ENCODE data around the gene ALG12.

The ALG12 gene

GRCh38 chr22:49863931-49864330 is 54.3 kb downstream of the ALG12 start:
- Histone ChIP-seq H3K36me3 (peaks cover 33 to 97% (median 88%) of the 10 kb centered on the region in 11 experiments), H3K4me3 (no peak overlapping the region), H3K9me3 (replicated peaks in 1 of 11) (peaks cover 41 to 80% (median 75%) of the 10 kb centered on the region in 11 experiments), H3K27ac (no peak overlapping the region), H3K9ac (no peak overlapping the region), H3K4me1 (peaks cover 0 to 19% (median 4%) of the 10 kb centered on the region in 10 experiments; a peak in 11 of 20 replicates), H3K27me3 (no peaks in the 10 kb centered on the region), H4K20me1 (peaks cover 30 to 98% (median 77%) of the 10 kb centered on the region in 11 experiments; a peak in 21 of 22 replicates), H3K4me2 (no peak overlapping the region)
- no peak for TF ChIP-seq Cebpa-rat (IDR thresholded peaks at IDR 0.05)

GRCh38 chr22:49862496-49862776 is 55.8 kb downstream of the ALG12 start:
- Histone ChIP-seq H3K36me3 (peaks cover 27 to 97% (median 85%) of the 10 kb centered on the region in 11 experiments), H3K27me3 (no peaks in the 10 kb centered on the region), H3K9ac (peak overlapping the region in 1 of 11 experiments; percentile 45; a peak in 1 of 22 replicates), H3K27ac (peak overlapping the region in 1 of 11 experiments; percentile 14; a peak in 1 of 22 replicates), H3K4me1 (peaks cover 11 to 21% (median 16%) of the 10 kb centered on the region in 10 experiments; a peak in 18 of 20 replicates), H4K20me1 (peaks cover 45 to 98% (median 89%) of the 10 kb centered on the region in 11 experiments; a peak in 21 of 22 replicates), H3K4me3 (no peak overlapping the region), H3K9me3 (replicated peaks in 1 of 11) (peaks cover 26 to 65% (median 61%) of the 10 kb centered on the region in 11 experiments), H3K4me2 (peak overlapping the region in 3 of 11 experiments; percentile 1 to 71 (median 25); a peak in 3 of 22 replicates)
- no peak for TF ChIP-seq Cebpa-rat (IDR thresholded peaks at IDR 0.05)

- Histone ChIP-seq H3K36me3 (peaks cover 21 to 97% (median 85%) of the 10 kb centered on the region in 11 experiments), H3K4me1 (peaks cover 16 to 27% (median 22%) of the 10 kb centered on the region in 10 experiments; a peak in 19 of 20 replicates), H3K9me3 (replicated peaks in 1 of 11) (peaks cover 20 to 59% (median 55%) of the 10 kb centered on the region in 11 experiments), H3K9ac (peak overlapping the region in 1 of 11 experiments; percentile 45; a peak in 1 of 22 replicates), H3K27me3 (no peaks in the 10 kb centered on the region), H3K4me2 (peak overlapping the region in 3 of 11 experiments; percentile 1 to 71 (median 25); a peak in 4 of 22 replicates), H3K27ac (peak overlapping the region in 1 of 11 experiments; percentile 14; a peak in 1 of 22 replicates), H3K4me3 (no peak overlapping the region), H4K20me1 (peaks cover 51 to 98% (median 90%) of the 10 kb centered on the region in 11 experiments; a peak in 21 of 22 replicates)
- no peak for TF ChIP-seq Cebpa-rat (IDR thresholded peaks at IDR 0.05)
These were observed 56.4 kb downstream of the ALG12 start for GRCh38 chr22:49861642-49862495.

GRCh38 chr22:49858827-49859226 is 59.4 kb downstream of the ALG12 start:
- no peak for TF ChIP-seq Cebpa-rat (IDR thresholded peaks at IDR 0.05)
- peaks cover 37 to 49% (median 42%) of the 10 kb centered on the region in 10 experiments for H3K4me1 ChIP-seq
- peak overlapping the region in 1 of 11 experiments; percentile 38; a peak in 1 of 22 replicates for H3K9ac ChIP-seq
- peaks cover 65 to 98% (median 94%) of the 10 kb centered on the region in 11 experiments for H4K20me1 ChIP-seq
- H3K27me3 ChIP-seq = no peaks in the 10 kb centered on the region
- H3K4me3 ChIP-seq = no peak overlapping the region
- peaks cover 5 to 79% (median 63%) of the 10 kb centered on the region in 11 experiments; a peak in 21 of 22 replicates for H3K36me3 ChIP-seq
- H3K9me3 ChIP-seq (replicated peaks in 1 of 11) = peaks cover 0 to 29% (median 25%) of the 10 kb centered on the region in 11 experiments; a peak in 18 of 22 replicates
- H3K4me2 ChIP-seq = peak overlapping the region in 5 of 11 experiments; percentile 5 to 52 (median 34); a peak in 5 of 22 replicates
- H3K27ac ChIP-seq = no peak overlapping the region

- no peak for TF ChIP-seq Cebpa-rat (IDR thresholded peaks at IDR 0.05)
- H3K9me3 ChIP-seq (replicated peaks in 1 of 11) = peaks cover 0 to 10% (median 7%) of the 10 kb centered on the region in 11 experiments; a peak in 13 of 22 replicates
- H3K4me2 ChIP-seq = peak overlapping the region in 9 of 11 experiments; percentile 5 to 90 (median 48); a peak in 11 of 22 replicates
- H3K4me1 ChIP-seq = peaks cover 41 to 61% (median 50%) of the 10 kb centered on the region in 10 experiments
- peak overlapping the region in 6 of 11 experiments; percentile 17 to 35 (median 24); a peak in 3 of 22 replicates for H3K9ac ChIP-seq
- H3K27ac ChIP-seq = no peak overlapping the region
- H3K4me3 ChIP-seq = no peak overlapping the region
- H3K27me3 ChIP-seq = peaks cover 0 to 7% (median 2%) of the 10 kb centered on the region in 11 experiments; a peak in 9 of 22 replicates
- H3K36me3 ChIP-seq = peaks cover 5 to 61% (median 45%) of the 10 kb centered on the region in 11 experiments; a peak in 21 of 22 replicates
- H4K20me1 ChIP-seq = peaks cover 62 to 80% (median 78%) of the 10 kb centered on the region in 11 experiments
These were observed 61.2 kb downstream of the ALG12 start for GRCh38 chr22:49856766-49857618.

GRCh38 chr22:49856343-49856742 is 61.9 kb downstream of the ALG12 start:
- Histone ChIP-seq H3K9me3 (replicated peaks in 1 of 11) (peaks cover 0 to 4% (median under 1%) of the 10 kb centered on the region in 11 experiments; a peak in 8 of 22 replicates), H3K27ac (0 out of 22 replicates have a peak overlapping the region, but pooled peaks of 1 of the 11 experiments have one; percentile 35), H3K4me2 (peak overlapping the region; percentile 83 to 98 (median 91)), H3K9ac (peak overlapping the region in 10 of 11 experiments; percentile 88 to 98 (median 96); a peak in 16 of 22 replicates), H3K36me3 (peaks cover 5 to 54% (median 39%) of the 10 kb centered on the region in 11 experiments; a peak in 21 of 22 replicates), H4K20me1 (peaks cover 56 to 73% (median 71%) of the 10 kb centered on the region in 11 experiments), H3K4me3 (peak overlapping the region in 4 of 10 experiments; percentile 89 to 98 (median 94); a peak in 3 of 20 replicates), H3K4me1 (peaks cover 35 to 68% (median 55%) of the 10 kb centered on the region in 10 experiments), H3K27me3 (peaks cover 1 to 14% (median 8%) of the 10 kb centered on the region in 11 experiments; a peak in 21 of 22 replicates)
- TF ChIP-seq Cebpa-rat (IDR thresholded peaks at IDR 0.05) = no peak

- TF ChIP-seq Cebpa-rat (IDR thresholded peaks at IDR 0.05) = no peak
- peak overlapping the region in 7 of 11 experiments; percentile 25 to 95 (median 87); a peak in 12 of 22 replicates for H3K27ac ChIP-seq
- peak overlapping the region; percentile 88 to 98 (median 95) for H3K9ac ChIP-seq
- peaks cover 32 to 72% (median 58%) of the 10 kb centered on the region in 10 experiments for H3K4me1 ChIP-seq
- H3K9me3 ChIP-seq (replicated peaks in 1 of 11) = no peaks in the 10 kb centered on the region; a peak in 1 of 22 replicates
- H3K27me3 ChIP-seq = peaks cover 11 to 24% (median 18%) of the 10 kb centered on the region in 11 experiments
- peaks cover 50 to 66% (median 63%) of the 10 kb centered on the region in 11 experiments for H4K20me1 ChIP-seq
- H3K4me3 ChIP-seq = peak overlapping the region; percentile 77 to 99 (median 96)
- peak overlapping the region; percentile 83 to 98 (median 91) for H3K4me2 ChIP-seq
- H3K36me3 ChIP-seq = peaks cover 5 to 47% (median 32%) of the 10 kb centered on the region in 11 experiments; a peak in 21 of 22 replicates
These were observed 62.9 kb downstream of the ALG12 start for GRCh38 chr22:49855251-49855911.

Measured in BLaER1 treated with 17β-estradiol and CSF1 and Interleukin-3, amounts not matched to agents 10 nM and 100 nM (cell line).